NT2/D1 (cell line): ENCODE data around the gene MAP3K8.

Experiments
- SUZ12 ChIP-seq: IDR thresholded peaks from 2 replicates; pipeline ENCODE4 v1.6.1; 2011; ENCODE audit not compliant: insufficient read length, insufficient read depth; ENCODE audit errors: extremely low read depth
- YY1 ChIP-seq: IDR thresholded peaks from 2 replicates; pipeline ENCODE4 v1.6.1; 2011; ENCODE audit not compliant: insufficient read length, insufficient read depth

DNA sequence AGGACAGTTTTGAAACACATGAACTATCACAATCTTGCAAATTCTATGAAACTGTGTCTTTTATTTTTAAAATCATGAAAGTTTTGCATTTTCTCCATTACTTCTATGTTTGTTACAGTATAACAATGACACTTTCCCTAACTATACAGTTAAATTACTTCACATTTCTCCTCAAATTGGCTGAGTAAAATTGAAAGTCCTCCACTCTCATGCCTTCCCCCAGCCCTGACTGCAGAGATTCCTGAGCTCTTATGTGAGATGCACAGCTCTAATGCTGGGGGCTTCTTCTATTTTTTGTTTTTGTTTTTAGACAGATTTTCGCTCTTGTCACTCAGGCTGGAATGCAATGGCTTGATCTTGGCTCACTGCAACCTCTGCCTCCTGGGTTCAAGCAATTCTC lies 22.7 kb upstream of the MAP3K8 start:
- TF ChIP-seq SUZ12 (no peak), YY1 (no peak)
